Vagina (tissue), 2 donors: ENCODE results near the gene MTHFSD.

ENCODE experiments used
- CTCF ChIP-seq, 3 experiments: fragments of 450-650 bp in 2 of 3; fragments of 200-600 bp in 1 of 3; sonication (generic) in 1 of 3; IDR thresholded peaks; one replicate each; pipeline ENCODE4 v1.5.1; 2017 to 2019; ENCODE audit warnings: antibody characterized with exemption in 3 of 3, mild to moderate bottlenecking in 2 of 3, moderate library complexity in 2 of 3
- POLR2A ChIP-seq, 2 donors: fragments of 450-650 bp; IDR thresholded peaks; one replicate each; pipeline ENCODE4 v1.6.1; 2017; ENCODE audit warnings: antibody characterized with exemption in 2 of 2, mild to moderate bottlenecking in 2 of 2, moderate library complexity in 2 of 2
- POLR2AphosphoS5 ChIP-seq, 2 donors: sonication (generic); formaldehyde crosslinking; IDR thresholded peaks; one replicate each; pipeline ENCODE4 v1.9.0; 2017; ENCODE audit warnings: antibody characterized with exemption in 2 of 2, mild to moderate bottlenecking in 2 of 2, low read depth in 1 of 2; ENCODE audit not compliant: insufficient read depth in 1 of 2

GRCh38 chr16:86556576-86556975, 1.5 kb upstream of the MTHFSD start:
- TF ChIP-seq POLR2A (IDR thresholded peaks at IDR 0.05) (no peak), CTCF (IDR thresholded peaks at IDR 0.05) (no peak), POLR2AphosphoS5 (IDR thresholded peaks at IDR 0.05; ENCODE audit: insufficient read depth in 1 of 2, low read depth in 1 of 2) (no peak)
